ENCODE results near the gene TBC1D5. TPM values are rescaled to one million over a fixed set of nuclear protein-coding genes. Genes with fewer than 3 reads are reported as not detected.
"Not testable (repeated sequence)": the region's sequence is repeated elsewhere in the genome, so short reads cannot be mapped to it uniquely, and the experiment has no call there.

TBC1D5 gene
- total RNA-seq, 1 experiment from 2014 or later: 26.1 TPM

DNA sequence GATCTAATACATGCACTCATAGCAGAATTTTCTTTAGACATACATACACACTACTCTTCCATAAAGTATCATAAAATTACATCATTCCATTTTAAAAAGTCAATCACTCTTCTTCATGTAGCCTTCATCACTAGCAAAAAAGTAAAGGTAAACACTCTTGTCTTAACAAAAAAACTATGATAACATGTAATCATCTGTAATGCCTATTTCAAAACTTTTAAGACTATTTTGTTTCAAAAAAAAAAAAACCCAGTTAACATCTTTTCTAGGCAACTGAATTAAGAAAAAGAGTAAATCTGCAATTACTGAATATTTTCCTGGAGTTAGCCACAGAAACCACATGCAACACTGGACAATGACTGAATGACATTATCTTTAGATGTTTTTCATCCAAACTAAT is 4.8 kb downstream of the TBC1D5 start (continued):
- TF ChIP-seq, protein P1, sequence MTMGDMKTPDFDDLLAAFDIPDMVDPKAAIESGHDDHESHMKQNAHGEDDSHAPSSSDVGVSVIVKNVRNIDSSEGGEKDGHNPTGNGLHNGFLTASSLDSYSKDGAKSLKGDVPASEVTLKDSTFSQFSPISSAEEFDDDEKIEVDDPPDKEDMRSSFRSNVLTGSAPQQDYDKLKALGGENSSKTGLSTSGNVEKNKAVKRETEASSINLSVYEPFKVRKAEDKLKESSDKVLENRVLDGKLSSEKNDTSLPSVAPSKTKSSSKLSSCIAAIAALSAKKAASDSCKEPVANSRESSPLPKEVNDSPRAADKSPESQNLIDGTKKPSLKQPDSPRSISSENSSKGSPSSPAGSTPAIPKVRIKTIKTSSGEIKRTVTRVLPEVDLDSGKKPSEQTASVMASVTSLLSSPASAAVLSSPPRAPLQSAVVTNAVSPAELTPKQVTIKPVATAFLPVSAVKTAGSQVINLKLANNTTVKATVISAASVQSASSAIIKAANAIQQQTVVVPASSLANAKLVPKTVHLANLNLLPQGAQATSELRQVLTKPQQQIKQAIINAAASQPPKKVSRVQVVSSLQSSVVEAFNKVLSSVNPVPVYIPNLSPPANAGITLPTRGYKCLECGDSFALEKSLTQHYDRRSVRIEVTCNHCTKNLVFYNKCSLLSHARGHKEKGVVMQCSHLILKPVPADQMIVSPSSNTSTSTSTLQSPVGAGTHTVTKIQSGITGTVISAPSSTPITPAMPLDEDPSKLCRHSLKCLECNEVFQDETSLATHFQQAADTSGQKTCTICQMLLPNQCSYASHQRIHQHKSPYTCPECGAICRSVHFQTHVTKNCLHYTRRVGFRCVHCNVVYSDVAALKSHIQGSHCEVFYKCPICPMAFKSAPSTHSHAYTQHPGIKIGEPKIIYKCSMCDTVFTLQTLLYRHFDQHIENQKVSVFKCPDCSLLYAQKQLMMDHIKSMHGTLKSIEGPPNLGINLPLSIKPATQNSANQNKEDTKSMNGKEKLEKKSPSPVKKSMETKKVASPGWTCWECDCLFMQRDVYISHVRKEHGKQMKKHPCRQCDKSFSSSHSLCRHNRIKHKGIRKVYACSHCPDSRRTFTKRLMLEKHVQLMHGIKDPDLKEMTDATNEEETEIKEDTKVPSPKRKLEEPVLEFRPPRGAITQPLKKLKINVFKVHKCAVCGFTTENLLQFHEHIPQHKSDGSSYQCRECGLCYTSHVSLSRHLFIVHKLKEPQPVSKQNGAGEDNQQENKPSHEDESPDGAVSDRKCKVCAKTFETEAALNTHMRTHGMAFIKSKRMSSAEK (CRISPR knock-in tag; IDR thresholded peaks at IDR 0.05; ENCODE audit: borderline replicate concordance): no peak
- TF ChIP-seq, protein P2, sequence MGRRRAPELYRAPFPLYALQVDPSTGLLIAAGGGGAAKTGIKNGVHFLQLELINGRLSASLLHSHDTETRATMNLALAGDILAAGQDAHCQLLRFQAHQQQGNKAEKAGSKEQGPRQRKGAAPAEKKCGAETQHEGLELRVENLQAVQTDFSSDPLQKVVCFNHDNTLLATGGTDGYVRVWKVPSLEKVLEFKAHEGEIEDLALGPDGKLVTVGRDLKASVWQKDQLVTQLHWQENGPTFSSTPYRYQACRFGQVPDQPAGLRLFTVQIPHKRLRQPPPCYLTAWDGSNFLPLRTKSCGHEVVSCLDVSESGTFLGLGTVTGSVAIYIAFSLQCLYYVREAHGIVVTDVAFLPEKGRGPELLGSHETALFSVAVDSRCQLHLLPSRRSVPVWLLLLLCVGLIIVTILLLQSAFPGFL (CRISPR knock-in tag; IDR thresholded peaks at IDR 0.05; ENCODE audit: borderline replicate concordance): no peak

DNA sequence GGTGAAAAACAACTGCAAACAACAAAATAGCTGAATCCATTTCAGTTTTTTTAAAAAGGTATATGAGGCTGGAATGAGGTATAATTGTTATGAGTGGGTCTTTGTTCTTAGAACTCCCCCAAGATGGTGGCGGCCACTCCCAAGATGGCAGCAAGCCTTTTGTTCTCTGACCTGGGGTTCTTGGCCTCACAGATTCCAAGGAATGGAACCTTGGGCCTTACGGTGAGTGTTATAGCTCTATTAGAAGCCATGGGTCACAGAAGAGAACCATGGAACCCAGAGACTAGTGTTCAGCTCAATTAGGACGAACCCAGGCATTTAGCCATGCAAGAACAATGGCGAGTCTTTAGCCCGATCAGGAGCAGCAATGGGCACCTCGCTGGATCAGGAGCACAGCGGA is 7.1 kb downstream of the TBC1D5 start:
- H3K4me3 Mint-ChIP-seq; DNase-seq (ENCODE audit: low spot score); H3K36me3 Mint-ChIP-seq; H3K9me3 Mint-ChIP-seq; ATAC-seq; H3K27me3 Mint-ChIP-seq (ENCODE audit: low read depth); POLR2A ChIA-PET: not testable (repeated sequence)
- CTCF ChIA-PET: interaction anchor here (1.1 kb wide), 1 partner anchor 106 kb away, joined by 3 read pairs; no protein-coding TSS in a partner anchor
- H3K27ac Mint-ChIP-seq: peak overlapping the region; percentile 34; the same call in 1 of the 2 replicates
- H3K4me1 Mint-ChIP-seq: peaks cover 30% of the 10 kb centered on the region

DNA sequence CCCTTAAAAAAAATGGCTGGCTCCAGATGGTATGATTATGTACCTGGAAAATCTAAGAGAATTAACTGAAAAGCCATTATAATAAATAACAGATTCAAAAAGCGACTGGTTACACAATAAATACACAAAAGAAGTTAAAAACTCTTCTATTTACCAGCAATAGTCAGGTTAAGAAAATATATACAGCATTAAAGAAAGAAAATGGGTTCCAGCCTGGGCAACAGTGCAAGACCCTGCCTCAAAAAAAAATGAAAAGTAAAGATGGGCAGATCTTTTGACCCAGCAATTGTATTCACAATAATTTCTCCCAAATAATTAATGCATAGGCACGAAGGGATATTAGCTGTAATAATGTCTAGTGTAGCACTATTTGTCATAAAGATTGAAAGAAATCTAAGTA is 8.7 kb downstream of the TBC1D5 start:
- H3K9me3 Mint-ChIP-seq: no peaks in the 10 kb centered on the region
- CTCF ChIA-PET: no interaction called here
- ATAC-seq: no peak
- POLR2A ChIA-PET: no interaction called here
- no peak overlapping the region for H3K27ac Mint-ChIP-seq
- H3K4me3 Mint-ChIP-seq: no peak overlapping the region
- H3K4me1 Mint-ChIP-seq: peaks cover 17% of the 10 kb centered on the region
- no peak for DNase-seq (ENCODE audit: low spot score)
- no peaks in the 10 kb centered on the region; the same call in 1 of the 2 replicates for H3K27me3 Mint-ChIP-seq (ENCODE audit: low read depth)
- H3K36me3 Mint-ChIP-seq: peaks cover 5% of the 10 kb centered on the region; the same call in 1 of the 2 replicates
- TF ChIP-seq JUN (CRISPR knock-in tag; IDR thresholded peaks at IDR 0.05) (no peak), SP1 (CRISPR knock-in tag; conservative IDR thresholded peaks at IDR 0.05) (no peak), SMAD4 (CRISPR knock-in tag; IDR thresholded peaks at IDR 0.05) (no peak), ZBTB21 (CRISPR knock-in tag; IDR thresholded peaks at IDR 0.05; ENCODE audit: borderline replicate concordance) (no peak), CREM (CRISPR knock-in tag; IDR thresholded peaks at IDR 0.05) (no peak), KAT7 (CRISPR knock-in tag; IDR thresholded peaks at IDR 0.05; ENCODE audit: borderline replicate concordance) (no peak), RELA (CRISPR knock-in tag; IDR thresholded peaks at IDR 0.05; ENCODE audit: borderline replicate concordance) (no peak), TP53 (CRISPR knock-in tag; IDR thresholded peaks at IDR 0.05) (no peak), NFYB (CRISPR knock-in tag; conservative IDR thresholded peaks at IDR 0.05; ENCODE audit: low read depth) (no peak), ZNF219 (CRISPR knock-in tag; IDR thresholded peaks at IDR 0.05; ENCODE audit: borderline replicate concordance) (no peak)
- TF ChIP-seq, protein P3, sequence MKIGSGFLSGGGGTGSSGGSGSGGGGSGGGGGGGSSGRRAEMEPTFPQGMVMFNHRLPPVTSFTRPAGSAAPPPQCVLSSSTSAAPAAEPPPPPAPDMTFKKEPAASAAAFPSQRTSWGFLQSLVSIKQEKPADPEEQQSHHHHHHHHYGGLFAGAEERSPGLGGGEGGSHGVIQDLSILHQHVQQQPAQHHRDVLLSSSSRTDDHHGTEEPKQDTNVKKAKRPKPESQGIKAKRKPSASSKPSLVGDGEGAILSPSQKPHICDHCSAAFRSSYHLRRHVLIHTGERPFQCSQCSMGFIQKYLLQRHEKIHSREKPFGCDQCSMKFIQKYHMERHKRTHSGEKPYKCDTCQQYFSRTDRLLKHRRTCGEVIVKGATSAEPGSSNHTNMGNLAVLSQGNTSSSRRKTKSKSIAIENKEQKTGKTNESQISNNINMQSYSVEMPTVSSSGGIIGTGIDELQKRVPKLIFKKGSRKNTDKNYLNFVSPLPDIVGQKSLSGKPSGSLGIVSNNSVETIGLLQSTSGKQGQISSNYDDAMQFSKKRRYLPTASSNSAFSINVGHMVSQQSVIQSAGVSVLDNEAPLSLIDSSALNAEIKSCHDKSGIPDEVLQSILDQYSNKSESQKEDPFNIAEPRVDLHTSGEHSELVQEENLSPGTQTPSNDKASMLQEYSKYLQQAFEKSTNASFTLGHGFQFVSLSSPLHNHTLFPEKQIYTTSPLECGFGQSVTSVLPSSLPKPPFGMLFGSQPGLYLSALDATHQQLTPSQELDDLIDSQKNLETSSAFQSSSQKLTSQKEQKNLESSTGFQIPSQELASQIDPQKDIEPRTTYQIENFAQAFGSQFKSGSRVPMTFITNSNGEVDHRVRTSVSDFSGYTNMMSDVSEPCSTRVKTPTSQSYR (CRISPR knock-in tag; IDR thresholded peaks at IDR 0.05): no peak
- TF ChIP-seq, protein P2 (CRISPR knock-in tag; IDR thresholded peaks at IDR 0.05; ENCODE audit: borderline replicate concordance): no peak
- TF ChIP-seq, protein P4, sequence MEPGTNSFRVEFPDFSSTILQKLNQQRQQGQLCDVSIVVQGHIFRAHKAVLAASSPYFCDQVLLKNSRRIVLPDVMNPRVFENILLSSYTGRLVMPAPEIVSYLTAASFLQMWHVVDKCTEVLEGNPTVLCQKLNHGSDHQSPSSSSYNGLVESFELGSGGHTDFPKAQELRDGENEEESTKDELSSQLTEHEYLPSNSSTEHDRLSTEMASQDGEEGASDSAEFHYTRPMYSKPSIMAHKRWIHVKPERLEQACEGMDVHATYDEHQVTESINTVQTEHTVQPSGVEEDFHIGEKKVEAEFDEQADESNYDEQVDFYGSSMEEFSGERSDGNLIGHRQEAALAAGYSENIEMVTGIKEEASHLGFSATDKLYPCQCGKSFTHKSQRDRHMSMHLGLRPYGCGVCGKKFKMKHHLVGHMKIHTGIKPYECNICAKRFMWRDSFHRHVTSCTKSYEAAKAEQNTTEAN (CRISPR knock-in tag; IDR thresholded peaks at IDR 0.05): no peak
- TF ChIP-seq, protein P5, sequence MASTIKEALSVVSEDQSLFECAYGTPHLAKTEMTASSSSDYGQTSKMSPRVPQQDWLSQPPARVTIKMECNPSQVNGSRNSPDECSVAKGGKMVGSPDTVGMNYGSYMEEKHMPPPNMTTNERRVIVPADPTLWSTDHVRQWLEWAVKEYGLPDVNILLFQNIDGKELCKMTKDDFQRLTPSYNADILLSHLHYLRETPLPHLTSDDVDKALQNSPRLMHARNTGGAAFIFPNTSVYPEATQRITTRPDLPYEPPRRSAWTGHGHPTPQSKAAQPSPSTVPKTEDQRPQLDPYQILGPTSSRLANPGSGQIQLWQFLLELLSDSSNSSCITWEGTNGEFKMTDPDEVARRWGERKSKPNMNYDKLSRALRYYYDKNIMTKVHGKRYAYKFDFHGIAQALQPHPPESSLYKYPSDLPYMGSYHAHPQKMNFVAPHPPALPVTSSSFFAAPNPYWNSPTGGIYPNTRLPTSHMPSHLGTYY (CRISPR knock-in tag; IDR thresholded peaks at IDR 0.05): no peak
- TF ChIP-seq, protein P6, sequence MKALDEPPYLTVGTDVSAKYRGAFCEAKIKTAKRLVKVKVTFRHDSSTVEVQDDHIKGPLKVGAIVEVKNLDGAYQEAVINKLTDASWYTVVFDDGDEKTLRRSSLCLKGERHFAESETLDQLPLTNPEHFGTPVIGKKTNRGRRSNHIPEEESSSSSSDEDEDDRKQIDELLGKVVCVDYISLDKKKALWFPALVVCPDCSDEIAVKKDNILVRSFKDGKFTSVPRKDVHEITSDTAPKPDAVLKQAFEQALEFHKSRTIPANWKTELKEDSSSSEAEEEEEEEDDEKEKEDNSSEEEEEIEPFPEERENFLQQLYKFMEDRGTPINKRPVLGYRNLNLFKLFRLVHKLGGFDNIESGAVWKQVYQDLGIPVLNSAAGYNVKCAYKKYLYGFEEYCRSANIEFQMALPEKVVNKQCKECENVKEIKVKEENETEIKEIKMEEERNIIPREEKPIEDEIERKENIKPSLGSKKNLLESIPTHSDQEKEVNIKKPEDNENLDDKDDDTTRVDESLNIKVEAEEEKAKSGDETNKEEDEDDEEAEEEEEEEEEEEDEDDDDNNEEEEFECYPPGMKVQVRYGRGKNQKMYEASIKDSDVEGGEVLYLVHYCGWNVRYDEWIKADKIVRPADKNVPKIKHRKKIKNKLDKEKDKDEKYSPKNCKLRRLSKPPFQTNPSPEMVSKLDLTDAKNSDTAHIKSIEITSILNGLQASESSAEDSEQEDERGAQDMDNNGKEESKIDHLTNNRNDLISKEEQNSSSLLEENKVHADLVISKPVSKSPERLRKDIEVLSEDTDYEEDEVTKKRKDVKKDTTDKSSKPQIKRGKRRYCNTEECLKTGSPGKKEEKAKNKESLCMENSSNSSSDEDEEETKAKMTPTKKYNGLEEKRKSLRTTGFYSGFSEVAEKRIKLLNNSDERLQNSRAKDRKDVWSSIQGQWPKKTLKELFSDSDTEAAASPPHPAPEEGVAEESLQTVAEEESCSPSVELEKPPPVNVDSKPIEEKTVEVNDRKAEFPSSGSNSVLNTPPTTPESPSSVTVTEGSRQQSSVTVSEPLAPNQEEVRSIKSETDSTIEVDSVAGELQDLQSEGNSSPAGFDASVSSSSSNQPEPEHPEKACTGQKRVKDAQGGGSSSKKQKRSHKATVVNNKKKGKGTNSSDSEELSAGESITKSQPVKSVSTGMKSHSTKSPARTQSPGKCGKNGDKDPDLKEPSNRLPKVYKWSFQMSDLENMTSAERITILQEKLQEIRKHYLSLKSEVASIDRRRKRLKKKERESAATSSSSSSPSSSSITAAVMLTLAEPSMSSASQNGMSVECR (CRISPR knock-in tag; IDR thresholded peaks at IDR 0.05; ENCODE audit: borderline replicate concordance): no peak

All from WTC11 (cell line).